Measurements from ENCODE around the gene DSCAML1. TPM values are rescaled to one million over a fixed set of nuclear protein-coding genes. Genes with fewer than 3 reads are reported as not detected.

DSCAML1 gene
- total RNA-seq, 1 donor from 2014 or later, result 2.5 TPM

- H3K9me3 Mint-ChIP-seq, result no peaks in the 10 kb centered on the region
- TF ChIP-seq, protein P1, sequence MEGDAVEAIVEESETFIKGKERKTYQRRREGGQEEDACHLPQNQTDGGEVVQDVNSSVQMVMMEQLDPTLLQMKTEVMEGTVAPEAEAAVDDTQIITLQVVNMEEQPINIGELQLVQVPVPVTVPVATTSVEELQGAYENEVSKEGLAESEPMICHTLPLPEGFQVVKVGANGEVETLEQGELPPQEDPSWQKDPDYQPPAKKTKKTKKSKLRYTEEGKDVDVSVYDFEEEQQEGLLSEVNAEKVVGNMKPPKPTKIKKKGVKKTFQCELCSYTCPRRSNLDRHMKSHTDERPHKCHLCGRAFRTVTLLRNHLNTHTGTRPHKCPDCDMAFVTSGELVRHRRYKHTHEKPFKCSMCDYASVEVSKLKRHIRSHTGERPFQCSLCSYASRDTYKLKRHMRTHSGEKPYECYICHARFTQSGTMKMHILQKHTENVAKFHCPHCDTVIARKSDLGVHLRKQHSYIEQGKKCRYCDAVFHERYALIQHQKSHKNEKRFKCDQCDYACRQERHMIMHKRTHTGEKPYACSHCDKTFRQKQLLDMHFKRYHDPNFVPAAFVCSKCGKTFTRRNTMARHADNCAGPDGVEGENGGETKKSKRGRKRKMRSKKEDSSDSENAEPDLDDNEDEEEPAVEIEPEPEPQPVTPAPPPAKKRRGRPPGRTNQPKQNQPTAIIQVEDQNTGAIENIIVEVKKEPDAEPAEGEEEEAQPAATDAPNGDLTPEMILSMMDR (IDR thresholded peaks at IDR 0.05; ENCODE audit: unreplicated experiment), result no peak
- DNase-seq (ENCODE audit: low spot score in 2 of 2, unreplicated experiment in 2 of 2), result no peak
- peaks cover 46% of the 10 kb centered on the region for H3K27me3 Mint-ChIP-seq (ENCODE audit: low read depth)
- H3K36me3 Mint-ChIP-seq, result no peaks in the 10 kb centered on the region
- no peaks in the 10 kb centered on the region for H3K4me1 Mint-ChIP-seq
- no peak overlapping the region for H3K4me3 Mint-ChIP-seq
- H3K27ac Mint-ChIP-seq, result no peak overlapping the region
Measured at GRCh38 chr11:117462864-117463247, 334.2 kb downstream of the DSCAML1 start.

DNA sequence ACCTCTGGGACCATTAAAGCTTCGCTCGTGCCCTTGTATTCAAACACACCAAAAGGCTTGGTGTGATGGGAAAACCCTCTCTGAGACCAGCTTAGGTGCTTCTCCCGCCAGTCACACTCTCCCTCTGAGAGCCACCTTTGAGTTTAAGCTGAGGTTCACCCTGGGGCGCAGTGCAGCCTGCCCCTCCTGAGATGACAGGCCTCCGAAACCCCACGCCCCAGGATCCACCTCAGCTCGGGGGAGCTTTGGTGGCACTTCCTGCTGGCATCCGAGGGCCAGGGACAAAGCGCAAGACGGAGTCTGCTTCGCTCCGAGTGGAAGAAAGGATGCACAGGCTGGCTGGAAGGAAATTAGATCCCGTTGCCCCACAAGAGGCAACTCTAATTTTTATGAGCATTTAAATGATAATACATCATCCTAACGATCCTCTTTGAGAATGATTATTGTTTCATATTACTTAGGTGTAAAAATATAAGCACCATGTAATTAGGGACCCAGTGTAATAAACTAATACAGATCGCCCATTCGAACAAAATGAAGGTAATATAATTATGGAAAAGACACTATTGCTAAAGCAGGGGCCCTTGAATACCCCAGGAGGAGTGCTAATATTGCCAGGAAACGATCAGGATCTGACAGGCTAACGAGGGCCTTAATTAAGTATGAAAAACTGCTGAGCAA is 334.7 kb downstream of the DSCAML1 start:
- H3K4me3 Mint-ChIP-seq, result no peak overlapping the region
- no peaks in the 10 kb centered on the region for H3K4me1 Mint-ChIP-seq
- H3K36me3 Mint-ChIP-seq, result no peaks in the 10 kb centered on the region
- H3K9me3 Mint-ChIP-seq, result no peaks in the 10 kb centered on the region
- peaks cover 42% of the 10 kb centered on the region for H3K27me3 Mint-ChIP-seq (ENCODE audit: low read depth)
- DNase-seq (ENCODE audit: low spot score in 2 of 2, unreplicated experiment in 2 of 2), result no peak
- TF ChIP-seq, protein P1 (IDR thresholded peaks at IDR 0.05; ENCODE audit: unreplicated experiment), result no peak
- H3K27ac Mint-ChIP-seq, result no peak overlapping the region

DNA sequence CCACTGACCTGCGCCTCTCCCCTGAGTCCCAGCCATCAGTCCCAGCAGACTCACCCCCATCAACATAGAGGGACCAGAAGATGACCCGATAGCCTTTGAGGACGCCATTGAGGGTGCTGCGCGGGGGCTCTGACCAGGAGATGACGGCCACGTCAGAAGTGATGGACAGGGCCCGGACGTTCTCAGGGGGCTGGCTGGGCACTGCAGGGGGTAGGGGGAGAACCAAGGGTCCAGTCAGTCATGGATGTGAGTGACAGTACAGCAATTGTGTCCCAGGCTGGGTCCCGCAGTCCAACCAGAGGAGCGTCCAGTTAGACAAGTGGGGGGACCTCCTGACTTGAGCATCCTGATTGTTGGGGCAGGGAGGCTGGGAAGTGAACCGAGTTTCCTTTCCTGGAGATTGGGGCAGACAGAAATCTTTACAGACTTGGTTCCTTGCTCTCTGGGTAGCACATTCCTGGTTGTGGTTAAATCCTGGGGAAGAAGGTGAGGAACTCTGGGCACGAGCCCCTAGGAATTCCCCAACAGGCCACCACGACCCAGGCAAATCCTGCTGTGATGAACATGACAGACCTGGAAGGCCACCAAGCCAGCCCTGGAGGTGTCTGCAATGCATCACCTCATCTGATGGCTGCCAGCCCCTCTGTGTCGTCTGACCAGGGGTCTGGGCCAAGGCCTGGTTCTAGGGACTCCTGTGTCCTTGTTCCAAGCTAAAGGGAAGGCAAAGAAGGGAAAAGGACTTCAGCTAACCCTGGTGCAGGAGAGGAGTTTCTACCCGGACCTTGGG is 335.4 kb downstream of the DSCAML1 start:
- no peaks in the 10 kb centered on the region for H3K36me3 Mint-ChIP-seq
- peaks cover 37% of the 10 kb centered on the region for H3K27me3 Mint-ChIP-seq (ENCODE audit: low read depth)
- H3K27ac Mint-ChIP-seq, result no peak overlapping the region
- no peaks in the 10 kb centered on the region for H3K9me3 Mint-ChIP-seq
- TF ChIP-seq, protein P1 (IDR thresholded peaks at IDR 0.05; ENCODE audit: unreplicated experiment), result no peak
- DNase-seq (ENCODE audit: low spot score in 2 of 2, unreplicated experiment in 2 of 2), result no peak
- no peaks in the 10 kb centered on the region for H3K4me1 Mint-ChIP-seq
- no peak overlapping the region for H3K4me3 Mint-ChIP-seq

- Mint-ChIP-seq H3K4me3 (no peak overlapping the region), H3K27me3 (ENCODE audit: low read depth) (peaks cover 32% of the 10 kb centered on the region), H3K4me1 (no peaks in the 10 kb centered on the region), H3K36me3 (no peaks in the 10 kb centered on the region), H3K27ac (no peak overlapping the region), H3K9me3 (peaks cover 4% of the 10 kb centered on the region)
- TF ChIP-seq, protein P1 (IDR thresholded peaks at IDR 0.05; ENCODE audit: unreplicated experiment), result no peak
- no peak for DNase-seq (ENCODE audit: low spot score in 2 of 2, unreplicated experiment in 2 of 2)
Measured at GRCh38 chr11:117459979-117460300, 337.1 kb downstream of the DSCAML1 start.

GRCh38 chr11:117459123-117459978 is 337.7 kb downstream of the DSCAML1 start:
- Mint-ChIP-seq H3K9me3 (peaks cover 10% of the 10 kb centered on the region), H3K27ac (no peak overlapping the region), H3K36me3 (no peaks in the 10 kb centered on the region), H3K4me1 (no peaks in the 10 kb centered on the region), H3K4me3 (no peak overlapping the region), H3K27me3 (ENCODE audit: low read depth) (peaks cover 30% of the 10 kb centered on the region)
- TF ChIP-seq, protein P1 (IDR thresholded peaks at IDR 0.05; ENCODE audit: unreplicated experiment), result no peak
- DNase-seq (ENCODE audit: low spot score in 2 of 2, unreplicated experiment in 2 of 2), result no peak
